ENCODE data around the gene CRTC1.
"Not testable (repeated sequence)": the region's sequence is repeated elsewhere in the genome, so short reads cannot be mapped to it uniquely, and the experiment has no call there.

Gene CRTC1

DNA sequence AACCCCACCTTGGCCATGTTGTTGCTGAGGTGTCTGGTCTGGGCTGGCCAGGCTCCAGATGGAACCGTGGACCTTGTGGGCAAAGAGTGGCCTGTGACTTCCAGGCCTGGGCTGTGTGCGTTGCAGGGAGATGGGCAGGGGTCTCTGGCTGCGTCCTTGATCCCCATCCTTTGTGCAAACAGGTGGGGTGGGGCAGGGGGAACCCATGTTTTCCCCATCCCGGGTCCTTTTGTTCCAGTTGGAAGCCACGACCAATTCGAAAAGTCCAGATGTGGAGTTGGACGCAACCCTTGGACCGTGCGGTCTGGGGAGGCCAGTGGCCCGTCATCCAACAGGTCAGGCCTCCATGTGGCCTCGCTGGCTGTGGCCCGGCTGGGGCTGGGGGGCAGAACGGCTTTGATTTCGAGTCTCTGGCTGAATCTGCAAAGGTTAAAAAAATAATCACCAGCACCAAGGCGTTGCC is 120.7 kb downstream of the CRTC1 start:
- no peak for DNase-seq (ENCODE audit: low spot score)

DNA sequence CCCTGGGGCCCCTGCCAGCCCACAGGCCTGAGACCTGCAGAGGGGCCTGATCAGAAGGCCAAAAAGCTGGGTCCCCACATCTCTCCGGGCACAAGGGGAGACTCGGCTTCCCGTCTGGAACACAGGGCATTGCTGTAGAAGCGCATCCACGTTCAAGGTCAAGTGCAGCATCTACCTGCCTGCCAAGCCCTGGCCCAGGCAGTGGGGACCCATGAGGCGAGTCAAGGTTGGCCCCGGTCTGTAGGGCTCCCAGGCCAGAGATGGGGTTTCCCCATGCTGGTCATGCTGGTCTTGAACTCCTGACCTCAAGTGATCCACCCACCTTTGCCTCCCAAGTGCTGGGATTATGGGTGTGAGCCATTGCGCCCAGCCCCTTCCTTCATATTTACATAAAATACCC is 121.2 kb downstream of the CRTC1 start:
- DNase-seq (ENCODE audit: low spot score) = no peak

DNA sequence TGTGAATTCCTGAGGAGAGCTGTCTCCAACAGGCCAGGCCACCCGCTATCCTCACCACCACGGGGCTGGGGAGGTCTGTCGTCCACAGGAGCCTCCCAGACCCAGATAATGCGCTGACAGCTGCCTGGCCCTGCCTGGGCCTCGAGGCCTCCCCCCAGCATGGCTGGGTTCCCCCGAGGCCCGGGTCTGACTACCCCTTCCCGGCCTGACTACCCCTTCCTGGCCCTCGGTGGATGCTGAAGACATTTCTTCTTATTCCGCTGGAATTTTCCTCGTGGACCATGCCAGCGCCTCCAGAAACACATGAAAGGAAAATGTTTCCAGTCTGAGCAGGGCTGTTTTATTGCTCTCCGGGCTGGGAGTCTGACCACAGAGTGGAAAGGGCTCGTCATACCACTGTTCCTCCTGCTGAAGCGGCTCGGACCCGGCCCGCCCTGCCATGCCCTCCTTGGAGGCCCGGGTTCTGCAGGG is 124.4 kb downstream of the CRTC1 start:
- no peak for DNase-seq (ENCODE audit: low spot score)

DNA sequence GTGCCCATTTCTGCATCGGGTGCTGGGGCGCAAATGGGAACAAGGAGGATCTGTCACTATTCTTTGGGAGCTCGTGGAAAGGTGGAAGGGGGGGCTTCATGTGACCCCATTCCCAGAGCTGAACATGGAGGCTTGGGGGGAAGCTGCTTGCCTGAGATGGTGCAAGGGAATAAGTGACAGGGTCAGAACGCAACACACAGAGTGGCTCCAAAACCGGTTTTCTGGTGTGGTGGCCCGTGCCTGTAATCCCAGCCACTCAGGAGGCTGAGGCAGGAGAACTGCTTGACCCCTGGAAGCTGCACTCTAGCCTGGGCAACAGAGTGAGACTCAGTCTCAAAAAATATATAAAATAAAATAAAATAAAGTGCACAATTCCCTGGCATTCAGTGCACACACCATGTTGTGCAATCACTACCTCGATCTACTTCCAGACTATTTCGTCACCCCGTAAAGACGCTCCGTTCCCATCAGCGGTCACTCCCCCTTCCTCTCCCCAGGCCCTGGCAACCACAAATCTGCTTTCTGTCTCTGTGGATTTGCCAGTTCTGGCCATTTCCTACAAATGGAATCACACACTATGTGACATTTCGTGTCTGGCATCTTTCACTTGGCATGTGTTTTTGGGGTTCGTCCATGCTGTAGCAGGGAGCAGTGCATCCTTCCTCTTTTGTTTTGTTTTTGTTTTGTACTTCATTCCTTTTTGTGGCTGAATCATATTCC is 125.8 kb downstream of the CRTC1 start:
- peak; percentile 26 for DNase-seq (ENCODE audit: low spot score)

GRCh38 chr19:18811638-18812037 is 128.2 kb downstream of the CRTC1 start:
- DNase-seq (ENCODE audit: low spot score) = not testable (repeated sequence)

DNA sequence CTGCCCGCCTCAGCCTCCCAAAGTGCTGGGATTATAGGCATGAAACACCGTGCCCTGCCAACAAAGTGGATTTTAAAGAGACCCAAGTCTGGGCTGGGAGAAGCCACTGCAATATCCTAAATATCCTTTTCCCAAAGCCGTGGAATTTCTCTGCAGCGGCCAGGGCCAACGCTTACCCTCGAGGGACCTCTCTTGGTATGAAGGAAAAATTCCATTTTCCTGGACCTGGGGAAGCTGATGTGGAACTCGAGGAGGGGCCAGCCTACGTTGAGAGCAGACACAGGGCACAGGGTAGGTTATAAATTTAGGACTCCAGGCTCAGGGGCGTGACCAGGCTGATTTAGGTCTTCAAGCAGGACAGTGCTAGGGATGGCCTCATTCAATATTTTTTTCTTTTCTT is 130.6 kb downstream of the CRTC1 start:
- DNase-seq (ENCODE audit: low spot score) = no peak

DNA sequence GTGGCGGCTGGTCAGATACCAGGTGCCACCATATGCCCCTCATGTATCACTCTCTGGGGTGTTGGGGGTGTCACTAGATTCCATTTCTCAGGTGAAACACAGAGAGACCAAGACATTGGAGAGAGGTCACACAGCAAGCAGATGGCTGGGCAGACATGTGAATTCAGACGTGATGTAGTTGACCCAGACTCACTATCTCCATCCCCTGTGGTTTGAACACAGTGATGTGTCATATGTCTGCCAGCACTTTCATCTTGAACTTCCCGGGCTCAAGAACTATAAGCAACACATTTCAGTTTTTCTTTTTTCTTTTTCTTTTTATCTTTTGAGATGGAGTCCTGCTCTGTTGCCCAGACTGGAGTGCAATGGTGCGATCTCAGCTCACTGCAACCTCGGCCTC is 132.2 kb downstream of the CRTC1 start:
- DNase-seq (ENCODE audit: low spot score) = no peak

DNA sequence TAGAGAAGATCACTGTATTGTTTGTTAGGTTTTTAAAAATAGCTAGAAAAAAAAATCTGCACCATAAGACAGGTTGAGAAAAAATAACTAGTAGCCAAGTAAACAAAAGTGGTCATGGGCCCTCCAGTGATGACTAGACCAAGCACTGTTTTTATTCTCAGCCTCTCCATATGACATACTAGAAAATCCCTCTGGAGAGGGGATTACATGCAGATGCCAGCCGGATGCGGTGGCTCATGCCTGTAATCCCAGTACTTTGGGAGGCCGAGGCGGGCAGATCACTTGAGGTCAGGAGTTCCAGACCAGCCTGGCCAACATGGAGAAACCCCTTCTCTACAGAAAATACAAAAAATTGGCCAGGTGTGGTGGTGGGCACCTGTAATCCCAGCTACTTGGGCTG is 133.2 kb downstream of the CRTC1 start:
- DNase-seq (ENCODE audit: low spot score) = not testable (repeated sequence)

- DNase-seq (ENCODE audit: low spot score) = no peak
Observed at GRCh38 chr19:18817574-18817973, 134.1 kb downstream of the CRTC1 start.

DNA sequence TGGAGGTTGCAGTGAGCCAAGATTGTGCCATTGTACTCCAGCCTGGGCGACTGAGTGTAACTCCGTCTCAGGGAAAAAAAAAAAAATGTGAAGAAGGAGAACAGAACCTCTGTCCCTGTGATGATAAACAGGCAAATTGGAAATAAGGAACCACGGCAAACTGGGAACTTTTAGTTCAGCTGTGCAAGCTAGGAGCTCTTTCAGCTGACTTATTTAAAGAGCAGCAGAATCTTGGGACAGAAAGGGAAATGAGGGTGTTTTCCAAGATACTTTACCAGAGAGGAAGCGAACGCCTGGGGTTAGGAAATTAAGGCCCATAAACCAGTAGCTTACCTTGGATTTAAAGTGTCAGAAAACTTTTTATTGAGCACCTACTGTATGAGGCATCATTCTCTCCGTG is 145.3 kb downstream of the CRTC1 start:
- no peak for DNase-seq (ENCODE audit: low spot score)

DNA sequence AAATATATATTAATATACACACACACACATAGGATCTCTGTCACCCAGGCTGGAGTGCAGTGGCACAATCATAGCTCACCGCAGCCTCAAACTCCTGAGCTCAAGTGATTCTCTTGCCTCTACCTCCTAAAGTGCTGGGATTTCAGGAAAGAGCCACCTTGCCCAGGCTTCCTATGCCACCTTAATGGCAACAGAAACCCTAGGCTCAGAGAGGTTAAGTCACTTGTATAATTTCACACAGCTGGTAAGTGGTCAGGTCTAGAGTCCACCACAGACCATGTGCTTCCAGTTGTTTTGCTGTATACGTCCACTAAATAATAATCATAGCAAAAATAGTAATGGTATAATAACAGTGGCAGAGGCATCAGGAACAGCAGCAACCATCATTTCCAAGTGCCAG is 147.0 kb downstream of the CRTC1 start:
- no peak for DNase-seq (ENCODE audit: low spot score)

DNA sequence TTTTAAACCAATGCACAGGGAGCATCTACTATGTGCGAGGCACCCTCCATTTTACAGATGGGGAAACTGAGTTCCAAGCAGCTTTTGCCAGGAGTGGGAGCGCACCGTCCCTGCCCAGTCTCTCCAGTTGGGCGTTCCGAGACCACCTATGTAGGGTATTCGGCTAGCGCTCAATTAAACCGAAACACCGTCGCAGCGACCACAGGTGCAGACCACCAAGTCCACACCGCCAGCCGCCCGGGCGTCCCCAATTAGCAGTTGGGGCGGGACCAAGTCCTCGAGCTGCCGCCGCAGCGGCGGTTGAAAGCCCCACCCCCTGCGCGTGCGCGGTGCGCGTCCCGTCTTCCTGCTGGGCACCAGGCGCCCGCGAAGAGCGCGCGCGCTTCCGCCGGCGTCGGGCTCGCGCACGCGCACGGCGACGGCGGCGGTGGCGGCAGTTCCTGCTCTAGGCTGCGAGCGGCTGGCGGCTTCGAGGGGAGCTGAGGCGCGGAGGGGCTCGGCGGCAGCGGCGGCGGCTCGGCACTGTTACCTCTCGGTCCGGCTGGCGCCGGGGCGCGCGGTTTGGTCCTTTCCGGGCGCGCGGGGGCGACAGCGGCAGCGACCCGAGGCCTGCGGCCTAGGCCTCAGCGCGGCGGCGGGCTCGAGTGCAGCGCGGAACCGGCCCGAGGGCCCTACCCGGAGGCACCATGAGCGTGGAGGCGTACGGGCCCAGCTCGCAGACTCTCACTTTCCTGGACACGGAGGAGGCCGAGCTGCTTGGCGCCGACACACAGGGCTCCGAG is 148.2 kb downstream of the CRTC1 start, which contains the start of gene UPF1:
TSS of gene UPF1 (plus strand) at position 436 of the 782 bp plus-strand sequence. CDS start at position 687, 251 bp downstream.
- DNase-seq (ENCODE audit: low spot score) = peak; percentile 89

Measured in pons (tissue), 1 donor.